Non-pigmented ciliary epithelial cell (primary cell): ENCODE results near the gene TRIM50.
"Not testable (repeated sequence)": the region's sequence is repeated elsewhere in the genome, so short reads cannot be mapped to it uniquely, and the experiment has no call there.

Experiments
- DNase-seq: peaks from one replicate; pipeline ENCODE4 v3.0.0-alpha.2; 2010; ENCODE audit warnings: low read depth

TRIM50 gene

GRCh38 chr7:73350306-73351068, 22.6 kb upstream of the TRIM50 start:
- no peak for DNase-seq

GRCh38 chr7:73349763-73350162, 21.9 kb upstream of the TRIM50 start:
- no peak for DNase-seq

- no peak for DNase-seq
These were observed 18.1 kb upstream of the TRIM50 start for GRCh38 chr7:73345951-73346350.

GRCh38 chr7:73345538-73345937, 17.7 kb upstream of the TRIM50 start:
- no peak for DNase-seq

- DNase-seq = no peak
These were observed 15.9 kb upstream of the TRIM50 start for GRCh38 chr7:73343671-73344380.

- DNase-seq = no peak
These were observed 14.8 kb upstream of the TRIM50 start for GRCh38 chr7:73342645-73343044.

GRCh38 chr7:73341877-73342276, 14.0 kb upstream of the TRIM50 start:
- DNase-seq = peak; percentile 51

GRCh38 chr7:73340514-73340913, 12.6 kb upstream of the TRIM50 start:
- no peak for DNase-seq

GRCh38 chr7:73338321-73338720, 10.4 kb upstream of the TRIM50 start:
- DNase-seq = no peak

- no peak for DNase-seq
These were observed 4.6 kb upstream of the TRIM50 start for GRCh38 chr7:73332447-73332846.

- DNase-seq = no peak
These were observed 2.9 kb upstream of the TRIM50 start for GRCh38 chr7:73330772-73331171.

GRCh38 chr7:73329861-73330581, 2.1 kb upstream of the TRIM50 start:
- no peak for DNase-seq

- DNase-seq = no peak
These were observed 814 bp upstream of the TRIM50 start for GRCh38 chr7:73328696-73329095.

- DNase-seq = not testable (repeated sequence)
These were observed 433 bp downstream of the TRIM50 start for GRCh38 chr7:73327449-73327848.

GRCh38 chr7:73325424-73325823, 2.5 kb downstream of the TRIM50 start:
- DNase-seq = not testable (repeated sequence)

GRCh38 chr7:73324081-73324845, 3.6 kb downstream of the TRIM50 start:
- DNase-seq = not testable (repeated sequence)

GRCh38 chr7:73323434-73324080, 4.3 kb downstream of the TRIM50 start:
- not testable (repeated sequence) for DNase-seq

- not testable (repeated sequence) for DNase-seq
These were observed 7.9 kb downstream of the TRIM50 start for GRCh38 chr7:73320009-73320408.

- DNase-seq = not testable (repeated sequence)
These were observed 8.3 kb downstream of the TRIM50 start for GRCh38 chr7:73319541-73319940.

GRCh38 chr7:73318656-73319204, 9.2 kb downstream of the TRIM50 start:
- not testable (repeated sequence) for DNase-seq

GRCh38 chr7:73316521-73316920, 11.4 kb downstream of the TRIM50 start:
- no peak for DNase-seq
